Effector memory CD8-positive, alpha-beta T cell (primary cell): Measurements from ENCODE around the gene ROM1.
A peak's percentile ranks its signal among the peaks of the same experiment; 100 is the strongest.
"Not testable (repeated sequence)": the region's sequence is repeated elsewhere in the genome, so short reads cannot be mapped to it uniquely, and the experiment has no call there.

Source experiments
- ATAC-seq: fragments of 150-1000 bp; cut with Tn5 transposase; replicated peaks from 2 replicates; pipeline ENCODE4 v1.10.0; 2021; ENCODE audit warnings: mild to moderate bottlenecking, moderate library complexity
- DNase-seq, 3 experiments: peaks; one replicate each; pipeline ENCODE4 v3.0.0; 2021
- H3K27ac Mint-ChIP-seq, 2 donors: one replicate each; pipeline ENCODE4 v1.8.0; 2022; ENCODE audit warnings: mild to moderate bottlenecking in 2 of 2, mixed read lengths in 2 of 2, moderate library complexity in 2 of 2
- H3K27me3 Mint-ChIP-seq, 2 donors: one replicate each; pipeline ENCODE4 v1.8.0; 2022; ENCODE audit warnings: mixed read lengths in 2 of 2
- H3K36me3 Mint-ChIP-seq: one replicate; pipeline ENCODE4 v1.8.0; 2022; ENCODE audit warnings: mild to moderate bottlenecking, moderate library complexity, mixed read lengths; ENCODE audit not compliant: insufficient read depth
- H3K4me1 Mint-ChIP-seq, 2 donors: one replicate each; pipeline ENCODE4 v1.8.0; 2022; ENCODE audit warnings: low read depth in 2 of 2, mixed read lengths in 2 of 2
- H3K4me3 Mint-ChIP-seq, 2 donors: one replicate each; pipeline ENCODE4 v1.8.0; 2022; ENCODE audit warnings: mild to moderate bottlenecking in 2 of 2, mixed read lengths in 2 of 2, moderate library complexity in 2 of 2
- H3K9me3 Mint-ChIP-seq, 2 donors: one replicate each; pipeline ENCODE4 v1.8.0; 2022; ENCODE audit warnings: mixed read lengths in 2 of 2

ROM1 gene

DNA sequence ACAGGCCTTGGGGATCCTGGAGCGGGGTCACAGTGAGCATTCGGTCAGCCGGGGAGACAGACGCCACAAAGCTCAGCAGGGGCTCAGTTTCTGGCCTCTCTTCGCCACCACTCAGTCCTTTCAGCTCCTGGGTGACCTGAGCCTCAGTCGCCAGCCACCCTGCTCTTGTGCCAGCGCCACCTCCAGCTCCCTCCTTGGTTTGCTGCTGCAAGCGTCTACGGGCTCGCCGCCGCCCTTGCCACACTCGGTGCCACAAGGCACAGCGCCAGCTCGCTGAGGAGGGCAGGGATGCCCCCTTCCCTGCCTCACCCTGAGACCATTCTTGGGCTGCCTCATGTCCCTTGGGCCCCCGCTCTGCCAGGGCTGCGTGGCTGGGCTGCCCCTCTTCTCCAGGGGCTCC lies 37.9 kb upstream of the ROM1 start:
- Mint-ChIP-seq H3K4me1 (peaks cover 43 to 46% of the 10 kb centered on the region in 2 donors), H3K27ac (peak overlapping the region; percentile 96 to 97), H3K36me3 (peaks cover 69% of the 10 kb centered on the region), H3K4me3 (peak overlapping the region; percentile 95 to 99), H3K9me3 (no peaks in the 10 kb centered on the region), H3K27me3 (no peaks in the 10 kb centered on the region)
- ATAC-seq (no peak), DNase-seq (no peak)

DNA sequence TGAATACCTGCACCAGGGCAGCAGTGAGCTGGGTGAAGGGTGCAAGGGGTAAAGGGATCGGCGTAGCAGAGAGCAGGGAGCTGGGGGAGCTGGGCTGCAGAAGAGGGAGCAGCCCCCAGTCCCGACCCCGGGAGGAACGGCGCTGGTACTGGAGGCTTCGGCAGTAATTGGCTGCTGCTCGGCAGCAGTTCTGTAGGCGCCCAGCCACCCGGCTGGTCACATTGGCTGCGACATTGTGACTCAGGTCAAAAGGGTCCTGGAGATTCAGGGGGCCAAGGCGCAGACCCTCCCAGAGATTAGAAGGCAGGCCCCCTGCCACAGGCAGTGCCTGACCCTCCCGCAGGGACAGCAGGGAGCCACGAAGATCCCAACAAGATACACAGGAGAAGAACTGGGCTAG lies 37.2 kb upstream of the ROM1 start:
- no peaks in the 10 kb centered on the region for H3K9me3 Mint-ChIP-seq
- ATAC-seq (no peak), DNase-seq (no peak)
- H3K4me1 Mint-ChIP-seq = peaks cover 40 to 44% of the 10 kb centered on the region in 2 donors
- peak overlapping the region; percentile 59 to 81 for H3K27ac Mint-ChIP-seq
- peak overlapping the region; percentile 95 to 99 for H3K4me3 Mint-ChIP-seq
- no peaks in the 10 kb centered on the region for H3K27me3 Mint-ChIP-seq
- H3K36me3 Mint-ChIP-seq = peaks cover 67% of the 10 kb centered on the region

DNA sequence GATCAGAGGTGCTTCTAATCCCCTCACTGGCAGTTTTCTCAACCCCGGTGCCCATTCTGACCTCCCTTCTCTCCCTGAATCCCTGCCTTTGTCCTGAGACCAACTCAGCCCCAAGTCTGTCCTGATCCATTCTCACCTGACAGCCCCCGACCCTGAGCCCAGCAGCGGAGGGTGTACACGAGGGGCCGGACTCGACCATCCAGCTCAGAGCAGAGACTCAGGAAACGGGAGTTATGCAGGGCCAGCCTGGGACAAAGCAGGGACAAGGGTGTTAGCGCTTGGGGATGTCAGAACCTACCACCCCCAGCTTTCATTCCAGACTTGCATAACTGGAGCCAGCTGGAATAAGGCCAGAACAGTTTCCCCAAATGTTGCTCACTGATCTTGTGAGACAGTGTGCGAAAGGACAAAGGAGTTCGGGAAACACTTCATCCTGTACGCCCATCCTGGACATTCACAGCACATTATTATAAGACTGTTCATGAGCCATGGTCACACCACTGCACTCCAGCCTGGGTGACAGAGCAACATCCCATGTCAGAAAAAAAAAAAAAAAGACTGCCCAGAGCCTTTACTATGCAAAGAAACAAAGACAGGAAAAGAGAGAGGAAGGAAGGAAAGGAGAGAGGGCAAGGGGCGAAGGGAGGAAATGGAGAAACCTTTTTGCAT lies 35.9 kb upstream of the ROM1 start:
- Mint-ChIP-seq H3K36me3 (peaks cover 57% of the 10 kb centered on the region), H3K4me1 (peaks cover 31 to 32% of the 10 kb centered on the region in 2 donors), H3K27ac (no peak overlapping the region), H3K27me3 (no peaks in the 10 kb centered on the region), H3K9me3 (no peaks in the 10 kb centered on the region), H3K4me3 (no peak overlapping the region)
- DNase-seq (no peak), ATAC-seq (no peak)

DNA sequence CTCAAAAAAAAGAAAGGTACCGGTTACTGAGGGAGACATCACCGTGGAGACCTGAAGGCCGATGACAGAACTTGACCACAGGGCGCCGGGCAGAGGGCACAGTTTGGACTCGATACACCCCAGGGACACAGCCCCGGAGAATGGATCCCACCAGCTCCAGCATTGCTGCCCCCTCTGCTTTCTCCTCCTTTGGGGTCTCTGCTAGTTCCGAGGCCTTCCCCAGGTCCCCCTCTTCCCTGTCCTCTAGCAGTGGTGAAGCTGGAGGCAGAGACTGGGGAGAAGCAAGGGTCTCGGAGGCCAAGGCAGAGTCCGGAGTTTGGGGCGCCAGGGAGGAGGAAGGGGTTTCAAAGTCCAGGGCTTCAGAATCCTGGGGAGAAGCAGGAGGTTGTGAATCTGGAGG lies 34.5 kb upstream of the ROM1 start:
- no peaks in the 10 kb centered on the region for H3K27me3 Mint-ChIP-seq
- no peaks in the 10 kb centered on the region for H3K9me3 Mint-ChIP-seq
- H3K4me3 Mint-ChIP-seq = no peak overlapping the region
- H3K36me3 Mint-ChIP-seq = peaks cover 43% of the 10 kb centered on the region
- ATAC-seq (no peak), DNase-seq (no peak)
- peaks cover 17 to 18% of the 10 kb centered on the region in 2 donors for H3K4me1 Mint-ChIP-seq
- H3K27ac Mint-ChIP-seq = no peak overlapping the region

DNA sequence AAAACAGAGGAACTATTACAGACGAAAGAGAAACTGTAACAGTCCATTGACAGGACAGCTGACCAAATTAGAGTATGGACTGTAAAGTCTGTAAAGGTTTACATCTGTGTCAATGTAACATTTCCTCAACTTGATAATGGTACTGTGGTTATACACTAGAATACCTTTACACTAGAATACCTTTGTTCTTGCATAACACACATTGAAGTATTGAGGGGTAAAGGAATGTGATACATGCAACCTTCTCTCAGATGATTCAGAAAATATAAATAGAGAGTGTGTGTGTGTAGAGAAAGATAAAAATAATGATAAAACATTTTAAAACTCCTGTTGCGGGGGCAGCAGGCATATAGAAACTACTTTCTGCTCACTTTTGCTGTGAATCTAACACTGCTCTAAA lies 33.8 kb upstream of the ROM1 start:
- no peaks in the 10 kb centered on the region for H3K27me3 Mint-ChIP-seq
- no peak for ATAC-seq
- H3K36me3 Mint-ChIP-seq = peaks cover 38% of the 10 kb centered on the region

DNA sequence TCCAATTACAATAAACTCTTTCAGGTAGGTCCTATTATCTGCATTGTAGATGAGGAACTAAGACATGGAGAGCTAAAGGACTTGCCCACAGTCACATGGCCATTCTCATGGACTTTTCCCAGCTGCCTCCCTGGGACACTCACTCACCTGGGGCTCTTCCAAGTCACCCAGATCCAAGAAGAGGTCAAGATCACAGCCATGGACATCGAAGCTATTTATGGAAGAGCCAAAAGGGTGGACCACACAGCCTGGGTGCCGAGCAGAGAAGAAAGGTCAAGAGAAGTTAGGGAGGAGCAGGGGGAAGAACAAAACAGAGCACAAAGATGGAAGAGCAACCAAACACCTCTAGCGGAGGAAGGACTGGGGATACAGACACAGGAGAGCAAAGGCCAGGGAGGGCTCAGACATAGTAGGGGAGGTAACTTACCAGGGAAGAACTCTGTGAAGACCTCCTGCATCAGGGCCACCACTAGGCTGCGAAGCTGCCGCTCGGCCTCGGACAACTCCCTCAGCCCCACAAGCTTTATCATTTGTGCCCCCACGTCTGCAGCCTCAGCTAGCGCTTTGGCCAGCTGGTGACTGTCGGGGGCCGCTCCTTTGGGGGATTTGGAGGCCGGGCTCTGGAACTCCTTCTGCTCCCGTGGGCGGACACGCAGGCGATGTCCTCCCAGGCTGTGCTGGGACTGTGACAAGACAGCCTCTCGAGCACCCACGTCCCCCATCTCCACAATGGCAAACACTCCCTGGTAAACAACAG lies 31.9 kb upstream of the ROM1 start:
- H3K4me1 Mint-ChIP-seq = peaks cover 0 to 3% of the 10 kb centered on the region in 2 donors
- DNase-seq (no peak), ATAC-seq (no peak)
- H3K27ac Mint-ChIP-seq = no peak overlapping the region
- no peaks in the 10 kb centered on the region for H3K27me3 Mint-ChIP-seq
- H3K9me3 Mint-ChIP-seq = no peaks in the 10 kb centered on the region
- H3K36me3 Mint-ChIP-seq = peaks cover 41% of the 10 kb centered on the region
- H3K4me3 Mint-ChIP-seq = no peak overlapping the region

More for the DNA sequence above, 33.8 kb upstream of the ROM1 start:
- Mint-ChIP-seq H3K9me3 (no peaks in the 10 kb centered on the region), H3K4me1 (peaks cover 13 to 16% of the 10 kb centered on the region in 2 donors), H3K4me3 (no peak overlapping the region), H3K27ac (no peak overlapping the region)
- no peak for DNase-seq

DNA sequence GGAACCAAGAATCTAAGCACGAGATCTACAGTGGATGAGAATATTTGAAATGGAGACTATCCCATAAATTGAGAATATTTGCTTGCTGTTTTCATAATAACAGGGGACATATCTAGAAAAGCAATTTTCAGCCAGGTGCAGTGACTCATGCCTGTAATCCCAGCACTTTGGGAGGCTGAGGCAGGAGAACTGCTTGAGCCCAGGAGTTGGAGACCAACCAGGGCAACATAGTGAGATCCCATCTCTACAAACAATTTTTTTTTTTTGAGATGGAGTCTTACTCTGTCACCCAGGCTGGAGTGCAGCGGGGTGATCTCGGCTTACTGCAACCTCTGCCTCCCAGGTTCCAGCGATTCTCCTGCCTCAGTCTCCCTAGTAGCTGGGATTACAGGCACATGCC lies 31.3 kb upstream of the ROM1 start:
- H3K4me3 Mint-ChIP-seq, H3K27ac Mint-ChIP-seq, H3K9me3 Mint-ChIP-seq, H3K27me3 Mint-ChIP-seq, ATAC-seq, DNase-seq, H3K4me1 Mint-ChIP-seq: not testable (repeated sequence)
- peaks cover 41% of the 10 kb centered on the region for H3K36me3 Mint-ChIP-seq

DNA sequence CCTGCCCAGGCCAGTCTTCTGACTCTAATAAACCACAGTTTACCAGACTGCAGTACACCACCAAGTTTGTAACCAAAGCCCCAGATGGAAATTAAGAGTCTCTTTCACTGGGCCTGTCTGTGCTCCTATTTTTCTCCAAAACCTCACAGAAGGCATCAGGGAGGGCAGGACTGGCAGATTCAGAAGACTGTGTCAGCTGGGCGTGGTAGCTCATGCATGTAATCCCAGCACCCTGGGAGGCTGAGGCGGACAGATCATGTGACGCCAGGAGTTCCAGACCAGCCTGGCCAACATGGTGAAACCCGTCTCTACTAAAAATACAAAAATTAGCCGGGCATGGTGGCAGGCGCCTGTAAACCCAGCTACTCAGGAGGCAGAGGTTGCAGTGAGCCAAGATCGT lies 27.7 kb upstream of the ROM1 start:
- not testable (repeated sequence) for ATAC-seq, H3K4me3 Mint-ChIP-seq, H3K27ac Mint-ChIP-seq, H3K4me1 Mint-ChIP-seq, H3K9me3 Mint-ChIP-seq, H3K27me3 Mint-ChIP-seq, DNase-seq
- H3K36me3 Mint-ChIP-seq = peaks cover 42% of the 10 kb centered on the region

DNA sequence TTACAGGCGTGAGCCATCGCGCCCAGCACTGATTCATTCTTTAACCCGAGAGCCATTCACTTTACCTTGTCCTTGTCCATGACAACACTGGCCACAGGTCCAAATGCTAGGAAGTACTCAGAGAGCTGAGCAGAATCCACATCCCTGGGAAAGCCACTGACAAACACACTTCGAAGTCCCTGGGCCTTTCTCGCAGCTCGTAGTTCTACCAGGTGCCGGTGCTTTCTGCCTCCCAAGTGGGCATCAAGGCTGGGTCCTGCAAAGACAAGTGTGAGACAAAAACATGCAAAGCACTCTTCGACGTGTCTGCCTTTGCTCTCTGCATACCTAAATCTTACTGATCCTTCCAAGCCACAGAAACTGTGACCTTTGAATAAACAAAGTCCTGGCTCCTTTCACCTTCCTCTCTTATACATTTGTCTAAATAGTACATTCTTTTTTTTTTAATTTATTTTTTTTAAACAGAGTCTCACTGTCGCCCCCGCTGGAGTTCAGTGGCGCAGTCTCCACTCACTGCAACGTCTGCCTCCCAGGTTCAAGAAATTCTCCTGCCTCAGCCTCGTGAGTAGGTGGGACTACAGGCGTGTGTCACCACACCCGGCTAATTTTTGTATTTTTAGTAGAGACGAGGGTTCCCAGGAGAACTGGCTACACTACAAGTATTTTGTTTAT lies 24.0 kb upstream of the ROM1 start:
- H3K36me3 Mint-ChIP-seq = peaks cover 64% of the 10 kb centered on the region
- ATAC-seq (no peak), DNase-seq (no peak)
- H3K4me1 Mint-ChIP-seq = peaks cover 29 to 33% of the 10 kb centered on the region in 2 donors
- peak overlapping the region in 1 of 2 donors; percentile 97 for H3K4me3 Mint-ChIP-seq
- no peaks in the 10 kb centered on the region for H3K9me3 Mint-ChIP-seq
- no peak overlapping the region for H3K27ac Mint-ChIP-seq
- H3K27me3 Mint-ChIP-seq = no peaks in the 10 kb centered on the region

DNA sequence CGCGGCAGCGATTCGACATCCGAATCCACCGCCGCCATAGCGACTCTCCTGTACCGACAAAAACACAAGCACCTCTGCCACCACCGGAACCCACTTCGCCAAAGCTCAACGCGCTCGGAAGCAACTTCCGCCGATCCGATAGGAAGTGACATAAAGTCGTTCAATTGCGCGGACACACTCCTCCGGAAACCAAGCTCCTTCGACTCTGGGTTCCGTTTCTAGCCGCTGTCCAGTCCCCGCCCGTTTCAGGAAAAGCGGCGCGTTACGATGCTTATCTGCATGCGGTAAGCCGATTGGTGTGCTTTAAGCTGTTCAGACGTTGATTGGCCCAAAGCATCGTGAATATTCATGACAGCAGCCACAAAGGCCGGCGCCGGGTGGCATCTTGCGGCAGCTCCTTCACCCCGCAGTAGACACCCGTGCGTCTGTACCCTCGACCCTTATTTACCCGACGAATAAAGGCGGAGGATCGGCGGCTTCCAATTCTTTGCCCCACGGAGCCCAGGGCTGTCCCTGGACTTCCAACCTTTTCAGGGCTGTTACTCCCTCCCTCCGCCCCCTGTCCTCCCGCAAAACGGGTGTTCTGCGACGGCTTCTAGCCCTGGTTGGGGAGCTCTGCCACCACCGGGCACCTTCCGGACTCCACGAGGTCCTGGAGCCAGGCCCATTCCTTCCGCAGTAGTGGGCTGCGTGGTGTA lies 21.5 kb upstream of the ROM1 start, which contains the start of gene TUT1:
TSS of gene TUT1 (minus strand) at position 76 of the 698 bp plus-strand sequence. CDS start at position 38, 38 bp downstream.
- ATAC-seq (peak; percentile 81), DNase-seq (peak; percentile 95 to 96 (median 95))
- peak within 1 kb of the TSS; percentile 98 to 99 for H3K27ac Mint-ChIP-seq
- no peaks in the 10 kb centered on the region for H3K9me3 Mint-ChIP-seq
- H3K4me1 Mint-ChIP-seq = peaks cover 30 to 33% of the 10 kb centered on the region in 2 donors
- H3K27me3 Mint-ChIP-seq = no peaks in the 10 kb centered on the region
- peak within 1 kb of the TSS; percentile 92 to 97 for H3K4me3 Mint-ChIP-seq
- peaks cover 75% of the 10 kb centered on the region for H3K36me3 Mint-ChIP-seq

DNA sequence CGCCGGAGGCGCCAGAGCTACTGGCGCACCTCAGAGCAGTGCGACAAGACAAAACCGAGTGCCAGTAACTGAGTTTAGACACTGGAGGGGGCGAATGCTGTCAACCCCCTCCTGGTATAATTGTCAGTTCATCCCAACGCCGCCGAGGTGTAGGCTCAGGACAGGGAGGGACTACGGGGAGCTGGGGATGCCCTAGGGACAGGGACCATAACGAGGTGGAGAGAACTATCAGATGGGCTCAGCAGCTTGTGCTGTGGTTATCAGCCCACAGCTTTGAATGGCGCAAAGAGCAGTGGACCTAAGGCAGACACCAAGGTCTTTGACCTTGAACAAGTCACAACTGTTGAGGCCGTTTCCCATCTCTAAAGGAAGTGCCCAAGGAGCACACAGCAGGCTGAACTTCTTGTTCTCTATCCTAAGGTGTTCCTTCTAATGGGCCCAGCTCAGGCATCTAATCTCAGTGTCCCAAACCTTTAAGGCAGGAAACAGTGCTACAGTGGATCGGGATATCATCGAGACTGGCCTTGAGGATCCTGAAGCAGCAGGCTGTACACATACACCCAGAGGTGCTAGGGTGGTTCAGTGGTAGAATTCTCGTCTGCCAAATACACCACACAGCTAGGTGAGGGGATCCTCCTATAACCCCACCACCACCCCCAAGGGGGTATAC lies 20.8 kb upstream of the ROM1 start:
- Mint-ChIP-seq H3K4me3 (peak overlapping the region; percentile 92 to 97), H3K4me1 (peaks cover 32 to 36% of the 10 kb centered on the region in 2 donors), H3K27me3 (no peaks in the 10 kb centered on the region), H3K9me3 (no peaks in the 10 kb centered on the region), H3K27ac (peak overlapping the region; percentile 98 to 99), H3K36me3 (peaks cover 76% of the 10 kb centered on the region)
- no peak for ATAC-seq
- no peak for DNase-seq

DNA sequence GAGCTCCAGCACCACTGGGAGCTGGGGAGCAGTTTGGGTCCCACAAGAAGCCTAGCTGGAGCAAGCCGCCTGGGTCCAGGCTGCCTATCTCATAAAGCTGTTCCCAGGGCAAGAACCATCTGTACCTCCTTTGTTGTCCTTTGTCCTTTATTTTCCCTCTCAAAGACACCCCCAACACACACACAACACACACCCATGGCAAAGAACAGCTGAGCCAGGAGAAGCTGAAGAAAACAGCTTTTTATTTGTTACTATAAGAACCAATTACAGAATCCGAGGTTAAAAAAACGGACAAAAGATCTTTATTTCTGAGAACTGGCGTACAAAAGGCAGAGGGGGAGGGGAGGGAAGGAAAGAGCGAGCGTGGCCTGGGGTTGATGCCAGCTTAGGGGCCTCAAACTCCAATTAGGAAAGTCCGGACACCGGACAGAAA lies 20.1 kb upstream of the ROM1 start:
- Mint-ChIP-seq H3K27ac (peak overlapping the region; percentile 98 to 99), H3K9me3 (no peaks in the 10 kb centered on the region), H3K36me3 (peaks cover 80% of the 10 kb centered on the region), H3K4me1 (peaks cover 37 to 44% of the 10 kb centered on the region in 2 donors), H3K27me3 (no peaks in the 10 kb centered on the region), H3K4me3 (peak overlapping the region; percentile 80 to 92)
- ATAC-seq (no peak), DNase-seq (no peak)
